Loucy (cell line): Measurements from ENCODE around the gene KCNH1.

Source experiments
- EZH2phosphoT487 ChIP-seq: fragments of 200-600 bp; IDR thresholded peaks from 2 replicates; pipeline ENCODE4 v1.6.1; 2018; ENCODE audit warnings: antibody characterized with exemption, mild to moderate bottlenecking, moderate library complexity, borderline replicate concordance
- TF ChIP-seq, protein P1 (sequence below): fragments of 200-600 bp; sonication (generic); conservative IDR thresholded peaks from 2 replicates; pipeline ENCODE4 v1.5.1; 2014; ENCODE audit warnings: mild to moderate bottlenecking, antibody characterized with exemption, low read length

DNA sequence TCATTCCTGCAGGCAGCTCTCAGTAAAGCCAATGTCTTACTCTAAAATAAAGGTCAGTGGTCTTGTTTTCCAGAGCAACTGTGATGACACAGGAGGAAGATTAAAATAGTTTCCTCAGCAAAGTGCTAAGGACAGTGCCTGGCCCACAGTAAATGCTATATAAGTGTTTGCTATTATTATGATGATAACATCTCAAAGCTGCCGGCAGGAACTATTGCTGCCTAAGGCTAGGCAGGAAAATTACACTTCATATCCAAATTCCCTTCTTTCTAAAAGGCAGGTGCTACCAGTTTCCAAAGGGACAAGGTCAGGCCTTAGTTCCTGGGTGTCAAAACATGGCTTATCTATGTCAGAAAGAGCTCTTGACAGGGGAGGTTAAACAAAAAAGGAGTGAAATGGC, 403.9 kb downstream of the KCNH1 start:
- TF ChIP-seq, protein P1, sequence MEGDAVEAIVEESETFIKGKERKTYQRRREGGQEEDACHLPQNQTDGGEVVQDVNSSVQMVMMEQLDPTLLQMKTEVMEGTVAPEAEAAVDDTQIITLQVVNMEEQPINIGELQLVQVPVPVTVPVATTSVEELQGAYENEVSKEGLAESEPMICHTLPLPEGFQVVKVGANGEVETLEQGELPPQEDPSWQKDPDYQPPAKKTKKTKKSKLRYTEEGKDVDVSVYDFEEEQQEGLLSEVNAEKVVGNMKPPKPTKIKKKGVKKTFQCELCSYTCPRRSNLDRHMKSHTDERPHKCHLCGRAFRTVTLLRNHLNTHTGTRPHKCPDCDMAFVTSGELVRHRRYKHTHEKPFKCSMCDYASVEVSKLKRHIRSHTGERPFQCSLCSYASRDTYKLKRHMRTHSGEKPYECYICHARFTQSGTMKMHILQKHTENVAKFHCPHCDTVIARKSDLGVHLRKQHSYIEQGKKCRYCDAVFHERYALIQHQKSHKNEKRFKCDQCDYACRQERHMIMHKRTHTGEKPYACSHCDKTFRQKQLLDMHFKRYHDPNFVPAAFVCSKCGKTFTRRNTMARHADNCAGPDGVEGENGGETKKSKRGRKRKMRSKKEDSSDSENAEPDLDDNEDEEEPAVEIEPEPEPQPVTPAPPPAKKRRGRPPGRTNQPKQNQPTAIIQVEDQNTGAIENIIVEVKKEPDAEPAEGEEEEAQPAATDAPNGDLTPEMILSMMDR: no peak
- TF ChIP-seq EZH2phosphoT487: no peak
